Measurements from ENCODE around the gene TAS2R1.

- TF ChIP-seq CTCF (IDR thresholded peaks at IDR 0.05) (no peak), POLR2A (IDR thresholded peaks at IDR 0.05) (no peak), POLR2AphosphoS5 (IDR thresholded peaks at IDR 0.05) (no peak)
These were observed 12.2 kb downstream of the TAS2R1 start for GRCh38 chr5:9617739-9618504.

All from stomach (tissue), 4 donors.